Lung (tissue), 12 donors: ENCODE results near the gene PATZ1. TPM values are rescaled to one million over a fixed set of nuclear protein-coding genes. Genes with fewer than 3 reads are reported as not detected.

ENCODE experiments used
- ATAC-seq: fragments of 200-7000 bp; cut with Tn5 transposase; one replicate; pipeline ENCODE4 v1.9.1; 2020; ENCODE audit warnings: moderate number of reproducible peaks; ENCODE audit not compliant: insufficient read depth, low FRiP score
- DNase-seq, 3 donors: peaks; one replicate each; pipeline ENCODE4 v3.0.0-alpha.2; 2013 to 2017
- H3K27ac ChIP-seq, 2 donors: one replicate each; pipeline ENCODE4 v1.5.1; 2013; ENCODE audit warnings: mild to moderate bottlenecking in 2 of 2, moderate library complexity in 2 of 2, control low read depth in 1 of 2, inconsistent platforms in 1 of 2, low read depth in 1 of 2, low read length in 1 of 2
- H3K27me3 ChIP-seq, 3 donors: one replicate each; pipeline ENCODE4 v1.5.1; 2013; ENCODE audit warnings: low read length in 2 of 3; ENCODE audit not compliant: control insufficient read depth in 3 of 3, insufficient read depth in 3 of 3
- H3K36me3 ChIP-seq, 4 donors: one replicate each; pipeline ENCODE4 v1.5.1; 2013; ENCODE audit warnings: low read length in 4 of 4, mild to moderate bottlenecking in 1 of 4, moderate library complexity in 1 of 4; ENCODE audit not compliant: control insufficient read depth in 4 of 4, insufficient read depth in 4 of 4
- H3K4me1 ChIP-seq, 5 donors: one replicate each; pipeline ENCODE4 v1.5.1; 2013; ENCODE audit warnings: low read length in 5 of 5, mild to moderate bottlenecking in 2 of 5, moderate library complexity in 1 of 5; ENCODE audit not compliant: control insufficient read depth in 5 of 5, insufficient read depth in 5 of 5
- H3K4me3 ChIP-seq: one replicate; pipeline ENCODE4 v1.5.1; 2013; ENCODE audit warnings: mild to moderate bottlenecking, control low read depth, moderate library complexity
- H3K9ac ChIP-seq, 2 donors: one replicate each; pipeline ENCODE4 v1.5.1; 2013; ENCODE audit warnings: low read length in 2 of 2, control low read depth in 1 of 2; ENCODE audit not compliant: insufficient read depth in 1 of 2
- H3K9me3 ChIP-seq, 4 donors: one replicate each; pipeline ENCODE4 v1.5.1; 2013; ENCODE audit warnings: low read length in 3 of 4, mild to moderate bottlenecking in 1 of 4, moderate library complexity in 1 of 4; ENCODE audit not compliant: control insufficient read depth in 4 of 4, insufficient read depth in 3 of 4
- WGBS, 2 donors: extraction: QIAGEN DNeasy Blood & Tissue Kit; methylation state at CpG; one replicate each; pipeline ENCODE4 v1.1.7; 2013; 5-methylcytosine and 5-hydroxymethylcytosine counted together
- polyA plus RNA-seq, 2 donors: library from polyadenylated mRNA; stranded (reverse); fragments of 200-250 nt; gene quantifications; one replicate each; pipeline ENCODE4 v1.2.1, GENCODE V29; 2013
- total RNA-seq, 2 donors: library from RNA; depleted of rRNA in 1 of 2; stranded (reverse); fragments of >200 nt in 1 of 2; gene quantifications; one replicate each; pipeline ENCODE4 v1.2.1, GENCODE V29; 2014 to 2021
- TF ChIP-seq, protein P1 (sequence below): IDR thresholded peaks from 2 replicates; pipeline ENCODE4 v1.5.1; 2012; ENCODE audit warnings: mild to moderate bottlenecking; ENCODE audit errors: control extremely low read depth, extremely low read depth
- donor health status: control.
- donor health status: control.
- donor health status: Bipolar disorder and iron deficiency.
- donor health status: healthy.
- donor health status: DM: yes; HTN: yes; CAD: no.

Gene PATZ1
- total and polyA plus RNA-seq, 4 donors = 12.6 to 35.4 (median 29.6) TPM

DNA sequence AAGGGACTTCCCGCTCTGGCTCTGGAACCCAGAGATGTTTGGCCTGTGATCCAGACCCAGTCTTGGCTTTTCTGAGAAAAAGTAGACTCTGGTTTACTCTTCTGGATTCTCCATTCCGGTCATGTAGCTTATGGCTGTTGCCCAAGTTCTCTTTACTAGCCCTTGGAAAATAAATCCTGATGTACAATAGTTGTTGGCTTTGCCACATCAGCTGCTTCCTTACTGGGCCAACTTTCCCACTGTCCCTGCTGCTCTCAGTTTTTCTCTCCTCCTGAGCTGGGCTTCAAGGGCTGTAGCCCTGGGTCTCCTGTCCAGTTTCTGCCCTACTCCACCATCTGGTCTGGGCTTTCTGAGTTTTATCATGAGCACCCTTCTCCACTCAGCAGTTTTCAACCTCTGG, 12.5 kb downstream of the PATZ1 start:
- Histone ChIP-seq H3K4me1 (peaks cover 0 to 3% (median 0%) of the 10 kb centered on the region in 5 donors), H3K4me3 (no peak overlapping the region), H3K9ac (no peak overlapping the region), H3K27ac (peak overlapping the region in 1 of 2 donors; percentile 1), H3K36me3 (peaks cover 16 to 62% (median 51%) of the 10 kb centered on the region in 4 donors), H3K9me3 (no peaks in the 10 kb centered on the region), H3K27me3 (no peaks in the 10 kb centered on the region)
- DNase-seq = no peak
- no peak for ATAC-seq
- TF ChIP-seq, protein P1, sequence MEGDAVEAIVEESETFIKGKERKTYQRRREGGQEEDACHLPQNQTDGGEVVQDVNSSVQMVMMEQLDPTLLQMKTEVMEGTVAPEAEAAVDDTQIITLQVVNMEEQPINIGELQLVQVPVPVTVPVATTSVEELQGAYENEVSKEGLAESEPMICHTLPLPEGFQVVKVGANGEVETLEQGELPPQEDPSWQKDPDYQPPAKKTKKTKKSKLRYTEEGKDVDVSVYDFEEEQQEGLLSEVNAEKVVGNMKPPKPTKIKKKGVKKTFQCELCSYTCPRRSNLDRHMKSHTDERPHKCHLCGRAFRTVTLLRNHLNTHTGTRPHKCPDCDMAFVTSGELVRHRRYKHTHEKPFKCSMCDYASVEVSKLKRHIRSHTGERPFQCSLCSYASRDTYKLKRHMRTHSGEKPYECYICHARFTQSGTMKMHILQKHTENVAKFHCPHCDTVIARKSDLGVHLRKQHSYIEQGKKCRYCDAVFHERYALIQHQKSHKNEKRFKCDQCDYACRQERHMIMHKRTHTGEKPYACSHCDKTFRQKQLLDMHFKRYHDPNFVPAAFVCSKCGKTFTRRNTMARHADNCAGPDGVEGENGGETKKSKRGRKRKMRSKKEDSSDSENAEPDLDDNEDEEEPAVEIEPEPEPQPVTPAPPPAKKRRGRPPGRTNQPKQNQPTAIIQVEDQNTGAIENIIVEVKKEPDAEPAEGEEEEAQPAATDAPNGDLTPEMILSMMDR = no peak
- WGBS, 2 donors = 86 to 94% methylated on average over 2 of the region's 2 CpGs

DNA sequence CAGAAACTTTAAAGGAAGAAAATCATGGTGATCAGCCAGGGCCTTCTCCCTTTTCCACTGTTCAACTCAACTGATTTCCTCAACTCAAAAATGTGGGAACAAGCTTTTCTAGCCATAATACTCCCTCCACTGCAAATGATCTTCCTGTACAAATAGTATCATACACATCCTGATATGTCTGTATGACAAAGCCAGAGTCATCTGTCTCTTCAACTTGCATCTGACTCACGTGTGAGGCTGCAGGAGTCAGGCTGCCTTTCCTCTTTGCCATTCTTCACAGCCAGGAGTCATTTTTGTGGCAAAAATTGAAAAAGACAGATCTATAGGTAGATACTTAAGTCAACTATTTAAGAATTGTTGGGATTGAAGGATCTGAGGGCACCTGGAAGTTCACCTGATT, 13.3 kb downstream of the PATZ1 start:
- Histone ChIP-seq H3K27me3 (no peaks in the 10 kb centered on the region), H3K9me3 (no peaks in the 10 kb centered on the region), H3K4me3 (no peak overlapping the region), H3K27ac (no peak overlapping the region), H3K9ac (no peak overlapping the region), H3K36me3 (peaks cover 16 to 59% (median 54%) of the 10 kb centered on the region in 4 donors), H3K4me1 (peaks cover 0 to 3% (median 0%) of the 10 kb centered on the region in 5 donors)
- ATAC-seq (no peak), DNase-seq (no peak)
- TF ChIP-seq, protein P1 = no peak
- 76 to 81% methylated on average over 1 of the region's 1 CpG for WGBS, 2 donors

DNA sequence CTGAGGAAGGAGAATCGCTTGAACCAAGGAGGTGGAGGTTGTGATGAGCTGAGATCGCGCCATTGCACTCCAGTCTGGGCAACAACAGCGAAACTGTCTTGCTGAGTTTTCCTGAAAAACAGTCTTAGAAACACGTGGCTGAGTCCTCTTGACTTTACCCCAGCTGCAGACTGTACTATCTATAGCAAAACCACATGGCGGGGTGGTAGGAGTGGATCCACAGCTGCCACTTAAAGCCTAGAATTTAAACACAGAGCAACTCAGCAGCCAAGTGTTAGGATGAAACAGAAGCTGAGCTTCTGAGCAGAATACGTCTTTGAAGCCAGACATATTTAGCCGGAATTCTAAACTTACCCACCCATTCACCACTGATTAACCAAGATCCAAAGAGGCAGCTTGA, 14.1 kb downstream of the PATZ1 start:
- no peak overlapping the region for H3K4me3 ChIP-seq
- DNase-seq (no peak), ATAC-seq (no peak)
- H3K4me1 ChIP-seq = peaks cover 0 to 3% (median 0%) of the 10 kb centered on the region in 5 donors
- TF ChIP-seq, protein P1 = no peak
- 91 to 95% methylated on average over 8 of the region's 8 CpGs for WGBS, 2 donors
- H3K9me3 ChIP-seq = no peaks in the 10 kb centered on the region
- peaks cover 16 to 63% (median 53%) of the 10 kb centered on the region in 4 donors for H3K36me3 ChIP-seq
- no peaks in the 10 kb centered on the region for H3K27me3 ChIP-seq
- H3K27ac ChIP-seq = no peak overlapping the region
- H3K9ac ChIP-seq = no peak overlapping the region
